ENCODE results near the gene ZDHHC12.

DNA sequence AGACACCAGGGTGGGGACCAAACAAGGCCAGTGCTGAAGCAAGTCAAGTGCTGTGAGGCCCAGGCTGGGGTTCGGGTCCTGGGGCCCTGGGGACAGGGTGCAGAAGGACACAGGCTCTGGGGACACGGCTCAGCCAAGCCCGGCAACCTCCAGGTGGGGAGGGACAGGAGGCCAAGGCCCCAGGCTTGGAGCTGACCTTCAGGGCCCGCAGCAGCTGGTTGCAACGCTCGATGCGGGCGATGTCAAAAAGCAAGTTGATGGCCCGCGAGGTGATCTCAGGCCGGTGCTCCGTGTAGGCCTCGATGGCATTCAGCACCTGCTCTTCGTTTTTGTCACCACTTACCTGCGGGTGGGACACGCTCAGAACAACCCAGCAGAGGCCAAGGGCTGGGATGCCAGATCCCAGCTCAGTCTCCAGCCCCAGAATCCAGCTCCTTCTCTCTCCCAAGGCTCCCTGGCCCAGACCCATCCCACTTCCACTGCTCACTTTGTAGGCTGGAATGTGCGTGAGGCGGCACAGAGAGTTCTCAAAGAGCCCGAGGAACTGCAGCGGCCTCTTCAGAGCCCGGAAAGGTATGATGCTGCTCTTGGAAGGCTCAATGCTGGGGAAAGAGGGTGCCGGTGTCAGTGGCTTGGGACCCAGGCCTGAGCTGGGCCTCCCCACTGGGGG, 27.1 kb upstream of the ZDHHC12 start:
- TF ChIP-seq, protein P1, sequence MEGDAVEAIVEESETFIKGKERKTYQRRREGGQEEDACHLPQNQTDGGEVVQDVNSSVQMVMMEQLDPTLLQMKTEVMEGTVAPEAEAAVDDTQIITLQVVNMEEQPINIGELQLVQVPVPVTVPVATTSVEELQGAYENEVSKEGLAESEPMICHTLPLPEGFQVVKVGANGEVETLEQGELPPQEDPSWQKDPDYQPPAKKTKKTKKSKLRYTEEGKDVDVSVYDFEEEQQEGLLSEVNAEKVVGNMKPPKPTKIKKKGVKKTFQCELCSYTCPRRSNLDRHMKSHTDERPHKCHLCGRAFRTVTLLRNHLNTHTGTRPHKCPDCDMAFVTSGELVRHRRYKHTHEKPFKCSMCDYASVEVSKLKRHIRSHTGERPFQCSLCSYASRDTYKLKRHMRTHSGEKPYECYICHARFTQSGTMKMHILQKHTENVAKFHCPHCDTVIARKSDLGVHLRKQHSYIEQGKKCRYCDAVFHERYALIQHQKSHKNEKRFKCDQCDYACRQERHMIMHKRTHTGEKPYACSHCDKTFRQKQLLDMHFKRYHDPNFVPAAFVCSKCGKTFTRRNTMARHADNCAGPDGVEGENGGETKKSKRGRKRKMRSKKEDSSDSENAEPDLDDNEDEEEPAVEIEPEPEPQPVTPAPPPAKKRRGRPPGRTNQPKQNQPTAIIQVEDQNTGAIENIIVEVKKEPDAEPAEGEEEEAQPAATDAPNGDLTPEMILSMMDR (IDR thresholded peaks at IDR 0.05): no peak
- no peak for TF ChIP-seq POLR2AphosphoS5 (IDR thresholded peaks at IDR 0.05)

Measured in prostate gland (tissue), 2 donors.